AG09319 (cell line): Measurements from ENCODE around the gene GPX7.

Experiments used
- DNase-seq: peaks from one replicate; pipeline ENCODE4 v3.0.0-alpha.2; 2010; ENCODE audit warnings: low read depth; ENCODE audit errors: extremely low read depth
- CTCF ChIP-seq: IDR thresholded peaks from 2 replicates; pipeline ENCODE4 v1.5.1; 2011; ENCODE audit warnings: low read depth, mild to moderate bottlenecking, inconsistent platforms, low read length, moderate library complexity

The GPX7 gene

GRCh38 chr1:52613636-52614373, 11.6 kb downstream of the GPX7 start:
- no peak for TF ChIP-seq CTCF
- no peak for DNase-seq

GRCh38 chr1:52614671-52615070, 12.5 kb downstream of the GPX7 start:
- TF ChIP-seq CTCF, result no peak
- DNase-seq, result no peak

GRCh38 chr1:52615489-52616042, 13.4 kb downstream of the GPX7 start:
- no peak for DNase-seq
- no peak for TF ChIP-seq CTCF

GRCh38 chr1:52621950-52622349, 19.8 kb downstream of the GPX7 start:
- no peak for TF ChIP-seq CTCF
- DNase-seq, result no peak

- DNase-seq, result no peak
- no peak for TF ChIP-seq CTCF
Measured at GRCh38 chr1:52623812-52624211, 21.6 kb downstream of the GPX7 start.

GRCh38 chr1:52627028-52627427, 24.9 kb downstream of the GPX7 start:
- no peak for DNase-seq
- TF ChIP-seq CTCF, result no peak

- DNase-seq, result no peak
- TF ChIP-seq CTCF, result no peak
Measured at GRCh38 chr1:52628614-52629324, 26.6 kb downstream of the GPX7 start.
